Keratinocyte (primary cell): ENCODE results near the gene VPS11. TPM values are rescaled to one million over a fixed set of nuclear protein-coding genes. Genes with fewer than 3 reads are reported as not detected.

Experiments
- DNase-seq: peaks from one replicate; pipeline ENCODE4 v3.0.0-alpha.2; 2011; ENCODE audit warnings: low read depth, missing footprints, low spot score
- FAIRE-seq: peaks from 2 replicates; lab custom pipeline; 2011; peaks lifted over from hg19 to GRCh38; lab: Jason Lieb, UNC
- H2AFZ ChIP-seq: 2 replicates; pipeline ENCODE4 v1.6.0; 2012; ENCODE audit warnings: low read length, control low read depth, inconsistent platforms; ENCODE audit not compliant: control insufficient read depth
- H3K27ac ChIP-seq: 2 replicates; pipeline ENCODE4 v1.5.1; 2011; ENCODE audit warnings: low read length; ENCODE audit not compliant: control insufficient read depth, insufficient read depth
- H3K27me3 ChIP-seq: 3 replicates; pipeline ENCODE4 v1.6.0; 2011; ENCODE audit warnings: low read length; ENCODE audit not compliant: control insufficient read depth, insufficient read depth; ENCODE audit errors: extremely low read depth
- H3K36me3 ChIP-seq, 2 experiments: 2 replicates in 1 of 2; 3 replicates in 1 of 2; pipeline ENCODE4 v1.5.1; 2011; ENCODE audit warnings: low read length in 2 of 2, mild to moderate bottlenecking in 1 of 2; ENCODE audit not compliant: control insufficient read depth in 2 of 2, insufficient read depth in 2 of 2; ENCODE audit errors: extremely low read depth in 1 of 2
- H3K4me1 ChIP-seq: 3 replicates; pipeline ENCODE4 v1.5.1; 2011; ENCODE audit warnings: low read length; ENCODE audit not compliant: control insufficient read depth, insufficient read depth; ENCODE audit errors: extremely low read depth
- H3K4me2 ChIP-seq: 3 replicates; pipeline ENCODE4 v1.6.0; 2011; ENCODE audit warnings: low read depth, low read length; ENCODE audit not compliant: control insufficient read depth, insufficient read depth; ENCODE audit errors: extremely low read depth
- H3K4me3 ChIP-seq, 3 experiments: fragments of 200-600 bp in 1 of 3; sonication (generic) in 1 of 3; 2 replicates in 2 of 3; 3 replicates in 1 of 3; pipeline ENCODE4 v1.5.1; 2011 to 2016; ENCODE audit warnings: low read length in 3 of 3, mild to moderate bottlenecking in 3 of 3, control low read depth in 2 of 3, inconsistent platforms in 1 of 3, low read depth in 1 of 3, mixed read lengths in 1 of 3, mixed run types in 1 of 3, moderate library complexity in 1 of 3; ENCODE audit not compliant: control insufficient read depth in 2 of 3, insufficient read depth in 2 of 3; ENCODE audit errors: extremely low read depth in 1 of 3
- H3K79me2 ChIP-seq: 2 replicates; pipeline ENCODE4 v1.6.0; 2012; ENCODE audit warnings: low read length; ENCODE audit not compliant: control insufficient read depth, insufficient read depth
- H3K9ac ChIP-seq: 3 replicates; pipeline ENCODE4 v1.6.0; 2011; ENCODE audit warnings: low read length; ENCODE audit not compliant: control insufficient read depth, insufficient read depth; ENCODE audit errors: extremely low read depth
- H3K9me1 ChIP-seq: 3 replicates; pipeline ENCODE4 v1.6.0; 2011; ENCODE audit warnings: low read length; ENCODE audit not compliant: control insufficient read depth, insufficient read depth; ENCODE audit errors: extremely low read depth
- H3K9me3 ChIP-seq: 2 replicates; pipeline ENCODE4 v1.5.1; 2012; ENCODE audit warnings: low read depth, low read length; ENCODE audit not compliant: control insufficient read depth
- H4K20me1 ChIP-seq: 3 replicates; pipeline ENCODE4 v1.6.0; 2011; ENCODE audit warnings: low read length; ENCODE audit not compliant: control insufficient read depth, insufficient read depth; ENCODE audit errors: extremely low read depth
- EZH2 ChIP-seq: IDR thresholded peaks from one replicate; pipeline ENCODE4 v1.6.1; 2012; ENCODE audit warnings: inconsistent platforms, mild to moderate bottlenecking, low read length, moderate library complexity
- dilution Hi-C: fragments of 300-500 bp; cut with MboI; formaldehyde crosslinking; loops from one replicate; pipeline ENCODE4 v1.7.0; 2020; ENCODE audit warnings: low sequenced_read_pairs; ENCODE audit not compliant: extremely low pct_ligation_motif_present
- polyA plus RNA-seq, 5 experiments: library from polyadenylated mRNA; depleted of rRNA in 3 of 5; stranded (reverse) in 3 of 5; stranded (forward) in 1 of 5; unstranded in 1 of 5; fragments of >200 nt; gene quantifications; 1 replicate in 1 of 5; 2 replicates in 3 of 5; 3 replicates in 1 of 5; pipeline versions ENCODE4 v1.2.1 to v1.2.3, GENCODE V29; 2011 to 2012; ENCODE audit warnings: missing spikeins in 2 of 5, low read depth in 1 of 5, low replicate concordance in 1 of 5
- TF ChIP-seq, protein P1 (sequence below), 3 experiments: IDR thresholded peaks in 1 of 3; conservative IDR thresholded peaks in 1 of 3; optimal IDR thresholded peaks in 1 of 3; 2 replicates in 2 of 3; 3 replicates in 1 of 3; pipeline versions ENCODE3 to v1.5.1; 2011; ENCODE audit warnings: low read length in 3 of 3, mild to moderate bottlenecking in 3 of 3, moderate library complexity in 2 of 3, control low read depth in 1 of 3, inconsistent platforms in 1 of 3; ENCODE audit not compliant: insufficient read depth in 2 of 3; ENCODE audit errors: extremely low read depth in 1 of 3

Gene VPS11
- polyA plus RNA-seq, 1 donor (not counting 4 experiments of a cell fraction or from before 2014, with no cell fraction given), result 12.1 TPM

DNA sequence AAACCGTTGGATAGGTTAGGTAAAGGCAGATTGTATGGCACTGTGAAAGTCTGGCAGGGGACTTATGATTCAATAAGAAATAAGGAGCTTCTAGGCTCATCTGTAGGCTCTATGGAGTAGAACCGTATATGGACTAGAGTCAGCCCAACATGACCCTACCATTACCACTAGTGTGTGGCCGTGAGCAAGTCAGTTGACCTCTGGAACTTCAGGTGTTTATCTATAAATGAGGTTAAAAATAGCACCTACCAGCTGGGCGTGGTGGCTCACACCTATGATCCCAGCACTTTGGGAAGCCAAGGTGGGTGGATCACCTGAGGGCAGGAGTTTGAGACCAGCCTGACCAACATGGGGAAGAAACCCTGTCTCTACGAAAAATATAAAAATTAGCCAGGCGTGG, 58.2 kb downstream of the VPS11 start:
- dilution Hi-C loops, result no loop called here
- no peaks in the 10 kb centered on the region for H3K9me3 ChIP-seq
- H3K9ac ChIP-seq, result no peak overlapping the region
- H3K9me1 ChIP-seq, result no peaks in the 10 kb centered on the region
- H3K27me3 ChIP-seq, result no peaks in the 10 kb centered on the region
- H3K79me2 ChIP-seq, result peaks cover 24% of the 10 kb centered on the region
- no peak overlapping the region for H3K4me3 ChIP-seq
- no peak for DNase-seq
- no peak for FAIRE-seq
- H3K4me2 ChIP-seq, result no peak overlapping the region
- H4K20me1 ChIP-seq, result no peaks in the 10 kb centered on the region
- H3K4me1 ChIP-seq, result peaks cover 17% of the 10 kb centered on the region
- H2AFZ ChIP-seq, result no peak overlapping the region
- H3K27ac ChIP-seq, result no peak overlapping the region
- TF ChIP-seq EZH2, result no peak
- peaks cover 8 to 12% of the 10 kb centered on the region in 2 experiments for H3K36me3 ChIP-seq

GRCh38 chr11:119126675-119127268, 59.2 kb downstream of the VPS11 start:
- DNase-seq (no peak), FAIRE-seq (no peak)
- Histone ChIP-seq H2AFZ (no peak overlapping the region), H4K20me1 (no peaks in the 10 kb centered on the region), H3K9me3 (no peaks in the 10 kb centered on the region), H3K9me1 (no peaks in the 10 kb centered on the region), H3K4me2 (no peak overlapping the region), H3K9ac (no peak overlapping the region), H3K27me3 (no peaks in the 10 kb centered on the region), H3K79me2 (peaks cover 22% of the 10 kb centered on the region), H3K4me1 (peaks cover 14% of the 10 kb centered on the region), H3K4me3 (no peak overlapping the region), H3K27ac (no peak overlapping the region), H3K36me3 (peaks cover 13 to 21% of the 10 kb centered on the region in 2 experiments)
- dilution Hi-C loops, result no loop called here
- TF ChIP-seq, protein P1, sequence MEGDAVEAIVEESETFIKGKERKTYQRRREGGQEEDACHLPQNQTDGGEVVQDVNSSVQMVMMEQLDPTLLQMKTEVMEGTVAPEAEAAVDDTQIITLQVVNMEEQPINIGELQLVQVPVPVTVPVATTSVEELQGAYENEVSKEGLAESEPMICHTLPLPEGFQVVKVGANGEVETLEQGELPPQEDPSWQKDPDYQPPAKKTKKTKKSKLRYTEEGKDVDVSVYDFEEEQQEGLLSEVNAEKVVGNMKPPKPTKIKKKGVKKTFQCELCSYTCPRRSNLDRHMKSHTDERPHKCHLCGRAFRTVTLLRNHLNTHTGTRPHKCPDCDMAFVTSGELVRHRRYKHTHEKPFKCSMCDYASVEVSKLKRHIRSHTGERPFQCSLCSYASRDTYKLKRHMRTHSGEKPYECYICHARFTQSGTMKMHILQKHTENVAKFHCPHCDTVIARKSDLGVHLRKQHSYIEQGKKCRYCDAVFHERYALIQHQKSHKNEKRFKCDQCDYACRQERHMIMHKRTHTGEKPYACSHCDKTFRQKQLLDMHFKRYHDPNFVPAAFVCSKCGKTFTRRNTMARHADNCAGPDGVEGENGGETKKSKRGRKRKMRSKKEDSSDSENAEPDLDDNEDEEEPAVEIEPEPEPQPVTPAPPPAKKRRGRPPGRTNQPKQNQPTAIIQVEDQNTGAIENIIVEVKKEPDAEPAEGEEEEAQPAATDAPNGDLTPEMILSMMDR (optimal IDR thresholded peaks at IDR 0.05 in 1 of 3, IDR thresholded peaks at IDR 0.05 in 1 of 3, conservative IDR thresholded peaks at IDR 0.05 in 1 of 3; ENCODE audit: extremely low read depth in 1 of 3, insufficient read depth in 2 of 3, low read length in 3 of 3), result no peak
- TF ChIP-seq EZH2, result no peak

- Histone ChIP-seq H3K9me3 (no peaks in the 10 kb centered on the region), H3K9ac (no peak overlapping the region), H3K9me1 (no peaks in the 10 kb centered on the region), H3K4me3 (no peak overlapping the region), H3K4me2 (no peak overlapping the region), H3K27ac (no peak overlapping the region), H3K27me3 (no peaks in the 10 kb centered on the region), H3K4me1 (peaks cover 2% of the 10 kb centered on the region), H4K20me1 (no peaks in the 10 kb centered on the region), H2AFZ (no peak overlapping the region), H3K36me3 (peaks cover 22 to 41% of the 10 kb centered on the region in 2 experiments), H3K79me2 (peaks cover 2% of the 10 kb centered on the region)
- dilution Hi-C loops, result no loop called here
- TF ChIP-seq EZH2, result no peak
- TF ChIP-seq, protein P1 (optimal IDR thresholded peaks at IDR 0.05 in 1 of 3, IDR thresholded peaks at IDR 0.05 in 1 of 3, conservative IDR thresholded peaks at IDR 0.05 in 1 of 3; ENCODE audit: extremely low read depth in 1 of 3, insufficient read depth in 2 of 3, low read length in 3 of 3), result no peak
- no peak for DNase-seq
- no peak for FAIRE-seq
These were observed 63.0 kb downstream of the VPS11 start for GRCh38 chr11:119130662-119131061.
